SK-N-SH treated with all-trans-retinoic acid at 6 μM for 48 hours (cell line): ENCODE data around the gene CPZ.

ENCODE experiments used
- ARNTL ChIP-seq: fragments of 450-650 bp; formaldehyde crosslinking; IDR thresholded peaks from 2 replicates; pipeline ENCODE4 v1.5.0; 2020; ENCODE audit warnings: low read depth, mild to moderate bottlenecking, moderate library complexity, borderline replicate concordance
- BACH2 ChIP-seq: fragments of 250-450 bp; sonication (Bioruptor Pico); IDR thresholded peaks from 2 replicates; pipeline ENCODE4 v1.9.0; 2021; ENCODE audit warnings: mild to moderate bottlenecking, borderline replicate concordance
- ZNF70 ChIP-seq: fragments of 450-650 bp; formaldehyde crosslinking; IDR thresholded peaks from 2 replicates; pipeline ENCODE4 v1.5.0; 2020; ENCODE audit warnings: mild to moderate bottlenecking, moderate library complexity

DNA sequence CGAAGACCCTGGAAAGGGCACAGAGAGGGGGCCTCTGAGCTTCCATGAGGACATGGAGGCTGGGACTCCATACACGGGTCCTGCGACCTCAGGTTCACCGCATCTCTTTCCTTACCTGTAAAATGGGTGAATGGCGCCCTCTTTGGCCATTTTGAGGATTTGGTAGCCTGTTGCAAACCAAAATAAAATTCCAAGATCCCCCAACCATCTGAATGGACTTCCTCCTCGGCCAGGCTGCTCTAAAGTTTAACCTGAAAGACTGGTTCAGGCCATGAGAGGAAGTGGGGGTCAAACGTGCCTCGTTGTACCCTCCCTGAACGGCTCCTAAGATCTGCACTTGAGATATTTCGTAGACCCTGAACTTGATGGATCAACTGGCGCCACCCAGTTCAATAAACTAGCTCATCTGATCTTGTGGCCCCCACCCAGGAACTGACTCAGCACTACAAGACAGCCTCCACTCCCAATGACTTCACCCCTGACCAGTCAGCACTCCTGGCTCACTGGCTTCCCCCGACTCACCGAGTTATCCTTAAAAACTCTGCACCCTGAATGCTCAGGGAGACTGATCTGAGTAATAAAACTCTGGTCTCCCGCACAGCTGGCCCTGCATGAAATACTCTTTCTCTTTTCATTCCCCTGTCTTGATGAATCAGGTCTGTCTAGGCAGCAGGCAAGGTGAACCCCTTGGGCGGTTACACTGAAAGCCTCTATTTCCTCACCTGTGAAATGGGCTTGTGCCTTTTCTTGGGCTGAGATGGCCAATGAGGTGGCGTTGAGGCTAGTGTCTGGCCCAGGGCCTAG is 45.3 kb upstream of the CPZ start:
- TF ChIP-seq ARNTL (CRISPR knock-in tag): no peak
- no peak for TF ChIP-seq BACH2 (CRISPR knock-in tag)
- no peak for TF ChIP-seq ZNF70
